IPS-11a (cell line): ENCODE measurements around the gene ELL.
A peak's percentile ranks its signal among the peaks of the same experiment; 100 is the strongest.

Experiments
- H3K4me3 ChIP-seq: one replicate; pipeline ENCODE4 v1.5.1; 2013; ENCODE audit warnings: low read depth, low read length, control low read depth

ELL gene

DNA sequence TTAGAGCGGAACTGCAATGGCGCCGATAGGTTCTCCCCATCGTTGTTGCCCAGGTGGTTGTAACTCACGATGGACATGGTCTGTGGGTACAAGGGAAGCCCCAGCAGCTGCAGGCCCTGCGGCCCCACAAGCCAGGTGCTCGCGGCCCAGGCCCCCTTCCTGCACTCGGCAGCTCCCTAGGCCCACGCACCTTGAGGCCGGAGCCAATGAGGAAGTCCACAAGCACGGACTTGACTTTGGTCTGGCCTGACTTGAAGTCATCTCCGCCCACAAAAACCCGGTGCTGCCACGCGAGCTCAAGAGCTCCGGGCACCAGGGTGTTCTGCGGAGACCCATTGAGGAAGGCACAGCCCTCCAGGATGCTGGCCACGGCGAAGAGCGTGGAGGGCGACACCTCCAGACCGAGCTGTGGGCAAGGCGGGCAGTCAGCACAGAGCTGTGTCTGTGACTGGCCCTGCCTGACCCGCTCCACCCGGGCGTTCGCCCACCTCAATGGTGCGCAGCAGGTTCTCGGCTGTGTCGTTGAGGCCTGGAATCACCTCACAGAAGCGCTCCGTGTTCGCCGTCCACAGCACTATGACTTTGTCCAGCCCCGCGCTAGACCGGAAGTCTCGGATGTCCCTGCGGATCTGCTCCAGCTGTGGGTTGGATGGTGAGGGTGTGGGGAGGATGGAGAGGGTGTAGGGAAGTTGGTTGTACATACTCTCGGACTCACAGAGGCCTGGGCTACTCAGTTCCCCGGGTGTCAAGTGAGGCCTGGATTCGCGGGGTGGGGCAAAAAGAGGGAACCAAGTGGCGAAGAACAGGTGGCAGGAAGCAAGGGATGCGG is 85.8 kb downstream of the ELL start:
- no peak overlapping the region for H3K4me3 ChIP-seq

DNA sequence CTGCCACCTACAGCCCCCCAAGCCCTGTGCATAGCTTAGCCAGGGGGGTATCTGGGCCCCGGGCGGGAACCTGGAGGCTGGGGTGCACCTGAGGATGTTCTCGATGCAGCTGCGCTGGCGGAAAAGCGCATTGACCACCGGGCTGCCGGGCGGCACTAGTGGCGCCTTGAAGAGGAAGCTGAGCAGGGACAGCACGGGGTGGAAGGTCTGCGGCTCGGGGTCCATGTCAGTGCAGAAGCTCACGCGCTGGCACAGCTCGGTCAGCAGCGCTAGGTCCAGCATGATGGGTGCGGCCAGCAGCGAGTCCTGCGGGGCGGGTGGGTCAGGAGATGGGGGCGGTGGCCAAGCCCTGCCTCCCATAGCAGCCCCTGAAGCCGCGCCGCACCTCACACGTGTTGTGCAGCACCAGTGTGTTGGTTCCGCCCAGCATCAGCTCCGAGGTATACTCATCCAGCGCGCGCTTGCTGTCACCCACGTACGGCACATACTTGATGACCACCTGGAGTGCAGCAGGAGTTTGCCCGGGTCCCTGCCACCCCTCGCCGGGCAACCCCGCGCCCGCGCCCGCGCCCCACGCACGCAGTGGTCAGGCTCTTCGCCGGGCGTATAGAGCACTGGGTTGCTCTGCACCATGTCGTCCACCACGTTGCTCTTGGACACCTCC is 86.6 kb downstream of the ELL start:
- no peak overlapping the region for H3K4me3 ChIP-seq

DNA sequence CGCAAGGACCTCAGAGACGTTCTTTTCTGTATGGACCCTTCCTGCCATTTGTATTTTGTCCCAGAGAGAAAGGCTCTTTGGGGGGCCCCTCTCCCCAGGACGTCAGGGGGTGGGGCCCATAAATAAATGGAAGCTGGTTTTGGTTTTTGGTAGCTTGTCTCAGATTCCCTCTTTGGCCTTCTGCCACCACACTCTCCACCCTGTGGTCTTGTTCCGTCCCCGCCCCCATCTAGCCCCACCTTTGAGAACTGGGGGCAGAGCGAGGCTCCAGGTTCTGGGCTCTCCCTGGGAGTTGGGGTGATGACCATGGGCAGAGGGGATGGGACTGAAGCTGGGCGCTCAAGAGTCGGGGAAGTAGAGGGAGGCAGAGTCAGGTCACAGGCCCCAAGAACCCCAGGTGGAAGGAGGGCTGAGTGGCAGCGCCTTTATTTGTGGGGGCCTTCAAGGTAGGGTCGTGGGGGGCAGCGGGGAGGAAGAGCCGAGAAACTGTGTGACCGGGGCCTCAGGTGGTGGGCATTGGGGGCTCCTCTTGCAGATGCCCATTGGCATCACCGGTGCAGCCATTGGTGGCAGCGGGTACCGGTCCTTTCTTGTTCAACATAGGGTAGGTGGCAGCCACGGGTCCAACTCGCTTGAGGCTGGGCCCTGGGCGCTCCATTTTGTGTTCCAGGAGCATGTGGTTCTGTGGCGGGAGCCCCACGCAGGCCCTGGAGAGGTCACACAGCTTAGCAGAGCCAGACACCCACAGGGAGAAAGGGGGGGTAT is 87.3 kb downstream of the ELL start:
- H3K4me3 ChIP-seq = no peak overlapping the region

DNA sequence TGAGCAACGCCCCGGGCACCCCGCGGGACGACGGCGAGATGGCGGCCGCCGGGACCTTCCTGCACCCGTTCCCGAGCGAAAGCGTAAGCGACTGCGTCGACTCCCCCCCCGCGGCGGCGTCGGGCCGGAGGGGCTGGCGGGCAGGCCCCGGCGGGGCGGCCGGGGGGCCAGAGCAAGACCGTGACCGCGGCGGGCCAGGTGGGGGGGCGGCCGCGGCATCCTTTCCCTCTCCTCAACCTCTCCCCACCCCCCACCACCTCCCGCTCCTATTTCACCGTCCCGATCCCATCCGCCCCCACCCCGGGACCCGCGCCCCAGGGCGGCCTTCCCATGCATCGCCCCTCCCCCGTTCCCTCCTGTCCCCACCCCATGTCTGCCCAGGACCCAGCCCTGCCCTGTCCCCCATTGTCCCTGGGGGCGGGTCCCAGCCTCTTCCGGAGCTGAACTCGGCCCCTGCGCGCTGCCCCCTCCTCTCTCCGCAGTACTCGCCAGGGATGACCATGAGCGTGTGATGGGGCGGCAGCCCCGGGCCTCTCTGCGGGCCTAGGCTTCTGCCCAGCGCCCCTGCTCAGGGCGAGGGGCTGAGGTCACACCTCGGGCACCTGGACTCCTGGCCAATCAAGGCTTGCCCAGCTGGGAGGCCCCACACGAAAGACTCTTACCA is 88.0 kb downstream of the ELL start:
- H3K4me3 ChIP-seq = no peak overlapping the region

DNA sequence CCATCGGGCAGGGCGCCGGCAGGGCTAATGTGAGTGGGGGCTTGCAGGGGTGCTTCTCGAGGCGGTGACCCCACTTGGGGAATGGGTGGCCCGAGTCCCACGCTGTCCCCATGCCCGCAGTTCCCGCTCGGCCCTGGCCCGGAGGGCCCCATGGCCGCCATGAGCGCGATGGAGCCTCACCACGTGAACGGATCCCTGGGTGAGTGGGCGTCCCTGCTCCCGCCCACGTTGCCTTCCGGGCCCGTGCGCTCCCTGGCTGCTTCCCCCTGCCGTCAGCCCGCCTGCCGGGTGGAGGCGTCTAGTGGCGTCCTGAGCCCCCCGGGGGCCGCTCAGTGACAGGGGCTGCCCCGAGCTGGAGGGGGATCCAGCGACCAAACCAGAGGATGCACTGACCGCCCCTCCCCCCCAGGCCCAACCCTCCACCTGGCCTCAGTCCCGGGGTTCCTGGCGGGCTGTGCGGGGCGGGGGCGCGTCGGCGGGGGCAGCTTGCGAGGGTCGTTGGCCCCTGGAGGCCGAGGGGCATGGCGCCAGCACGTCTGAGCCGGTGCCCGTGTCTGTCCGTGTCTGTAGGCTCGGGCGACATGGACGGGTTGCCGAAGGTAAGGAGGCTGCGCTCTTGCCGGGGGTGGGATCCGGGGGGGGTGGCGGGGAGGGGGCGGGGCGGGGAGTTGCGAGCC is 88.7 kb downstream of the ELL start:
- peak overlapping the region; percentile 34 for H3K4me3 ChIP-seq

DNA sequence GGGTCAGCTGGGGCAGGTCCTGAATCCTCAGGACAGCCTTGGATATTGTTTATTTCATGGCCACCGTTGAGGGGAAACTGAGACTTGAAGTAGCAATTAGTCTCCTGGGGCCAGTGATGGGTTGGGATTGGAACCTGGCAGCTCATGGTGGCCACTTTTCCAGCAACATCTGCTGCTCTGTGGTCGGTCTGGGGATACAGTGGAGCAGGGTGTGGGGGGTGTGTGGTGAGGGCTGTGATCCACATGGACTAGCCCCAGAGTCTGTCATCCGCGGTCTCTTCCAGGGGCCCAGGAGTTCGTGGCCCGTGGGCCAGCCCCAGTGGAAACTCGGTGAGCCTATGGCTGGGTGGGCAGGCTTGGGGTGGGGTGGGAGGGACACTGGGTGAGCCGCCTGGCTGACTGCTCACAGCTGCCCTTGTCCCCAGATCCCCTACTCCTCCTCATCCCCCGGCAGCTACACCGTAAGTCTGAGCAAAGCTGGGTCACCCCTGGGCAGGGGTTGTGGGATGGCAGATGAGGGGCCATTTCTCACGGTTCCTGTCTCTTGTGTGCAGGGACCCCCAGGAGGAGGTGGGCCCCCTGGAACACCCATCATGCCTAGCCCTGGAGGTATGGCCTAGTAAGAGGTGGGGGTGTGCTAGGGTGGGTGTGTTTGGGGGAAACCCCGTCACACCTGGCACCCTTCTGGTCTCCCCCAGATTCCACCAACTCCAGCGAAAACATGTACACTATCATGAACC is 89.4 kb downstream of the ELL start:
- H3K4me3 ChIP-seq = peak overlapping the region; percentile 34

DNA sequence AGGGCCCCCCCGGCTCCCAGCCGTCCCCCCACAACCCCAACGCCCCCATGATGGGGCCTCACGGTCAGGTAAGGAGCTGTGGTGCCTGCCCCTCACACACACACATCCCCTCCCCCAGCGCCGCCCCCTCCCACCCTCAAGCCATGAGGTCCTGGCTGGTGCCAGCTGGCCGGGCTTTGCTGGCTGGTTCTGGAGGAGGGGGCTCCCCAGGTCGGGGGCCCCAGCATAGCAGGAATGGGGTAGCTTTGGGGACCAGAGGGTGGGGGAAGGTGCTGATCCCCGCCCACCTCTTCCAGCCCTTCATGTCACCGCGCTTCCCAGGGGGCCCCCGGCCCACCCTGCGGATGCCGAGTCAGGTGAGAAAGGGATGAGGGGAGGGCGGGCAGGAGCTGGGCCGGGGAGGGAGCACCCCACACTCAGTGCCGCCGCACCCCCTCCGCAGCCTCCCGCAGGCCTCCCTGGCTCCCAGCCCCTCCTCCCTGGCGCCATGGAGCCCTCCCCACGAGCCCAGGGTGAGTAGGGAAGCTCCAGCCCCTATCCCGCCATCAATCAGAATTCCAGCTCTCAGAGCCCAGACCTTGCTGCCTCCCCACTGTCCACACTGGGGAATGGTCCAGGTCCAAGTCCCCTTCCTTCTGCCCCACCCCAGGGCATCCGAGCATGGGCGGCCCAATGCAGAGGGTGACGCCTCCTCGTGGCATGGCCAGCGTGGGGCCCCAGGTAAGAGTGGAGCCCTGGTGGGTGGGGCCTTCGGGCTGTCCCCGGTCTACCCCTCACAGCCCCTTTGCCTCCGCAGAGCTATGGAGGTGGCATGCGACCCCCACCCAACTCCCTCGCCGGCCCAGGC is 90.3 kb downstream of the ELL start:
- H3K4me3 ChIP-seq = no peak overlapping the region

DNA sequence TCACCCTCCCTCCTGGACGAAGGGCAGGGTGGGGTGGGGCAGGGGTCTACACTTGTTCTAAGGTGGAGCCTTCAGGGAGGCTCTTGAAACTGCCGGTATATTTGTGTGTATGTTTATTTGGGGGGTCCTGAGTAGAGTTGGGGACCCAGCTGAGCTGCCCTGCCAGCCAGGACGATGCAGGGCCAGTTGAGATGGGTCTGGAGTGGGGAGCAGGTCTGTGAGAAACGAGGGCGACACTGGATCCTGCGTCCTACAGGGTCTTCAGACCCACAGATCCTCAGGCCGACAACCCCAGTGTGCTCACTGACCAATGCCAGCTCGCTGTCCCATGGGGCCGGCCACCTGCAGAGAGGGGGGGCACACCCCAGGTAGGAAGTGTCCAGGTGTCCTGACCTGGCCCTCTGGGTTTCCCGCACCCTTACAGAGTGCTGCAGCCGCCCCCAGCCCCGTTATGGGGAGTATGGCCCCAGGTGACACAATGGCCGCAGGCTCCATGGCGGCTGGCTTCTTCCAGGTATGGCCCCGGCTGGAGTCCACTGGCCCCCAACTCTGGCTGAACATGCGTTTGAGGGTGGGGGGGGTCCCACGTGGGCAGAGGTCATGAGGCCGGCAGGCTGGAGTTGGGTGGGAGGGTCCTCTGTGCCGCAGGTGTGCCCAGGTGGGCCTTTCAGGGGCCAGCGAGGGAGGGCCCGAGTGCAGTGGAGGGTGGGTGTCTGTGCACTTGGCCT is 91.3 kb downstream of the ELL start:
- H3K4me3 ChIP-seq = no peak overlapping the region

DNA sequence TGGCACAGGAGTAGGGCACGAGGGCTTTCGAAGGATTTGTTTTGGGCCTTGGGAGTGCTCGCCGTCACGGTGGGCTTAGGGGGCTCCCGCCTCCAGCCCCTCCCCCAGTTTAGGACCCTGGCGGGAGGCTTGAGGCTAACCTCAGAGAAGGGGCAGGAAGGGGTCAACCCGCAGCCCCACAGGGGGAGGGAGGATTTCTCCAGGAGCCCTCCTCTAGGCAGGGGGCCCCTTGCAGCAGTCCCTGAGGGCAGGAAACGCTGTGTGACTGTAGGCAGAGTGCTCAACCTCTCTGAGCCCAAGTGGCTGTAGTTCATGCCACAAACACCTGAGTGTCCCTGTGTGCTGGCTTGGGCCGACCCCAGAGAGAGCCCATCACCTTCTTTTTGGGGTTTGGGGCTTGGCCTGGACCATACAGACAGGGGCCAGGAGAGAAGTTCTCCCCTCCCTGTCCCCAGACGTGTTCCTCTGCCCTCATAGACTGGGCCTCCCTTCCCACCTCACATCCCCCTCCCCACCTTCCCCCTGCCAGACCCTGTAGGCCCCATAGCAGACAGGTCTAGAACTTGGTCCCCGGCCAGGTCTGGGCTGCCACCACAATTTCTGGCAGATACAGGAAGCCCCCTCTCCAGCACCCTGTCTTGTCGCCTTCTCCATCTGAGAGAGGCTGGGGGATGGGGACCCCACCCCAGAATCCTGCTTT is 92.0 kb downstream of the ELL start:
- peak overlapping the region; percentile 46 for H3K4me3 ChIP-seq

DNA sequence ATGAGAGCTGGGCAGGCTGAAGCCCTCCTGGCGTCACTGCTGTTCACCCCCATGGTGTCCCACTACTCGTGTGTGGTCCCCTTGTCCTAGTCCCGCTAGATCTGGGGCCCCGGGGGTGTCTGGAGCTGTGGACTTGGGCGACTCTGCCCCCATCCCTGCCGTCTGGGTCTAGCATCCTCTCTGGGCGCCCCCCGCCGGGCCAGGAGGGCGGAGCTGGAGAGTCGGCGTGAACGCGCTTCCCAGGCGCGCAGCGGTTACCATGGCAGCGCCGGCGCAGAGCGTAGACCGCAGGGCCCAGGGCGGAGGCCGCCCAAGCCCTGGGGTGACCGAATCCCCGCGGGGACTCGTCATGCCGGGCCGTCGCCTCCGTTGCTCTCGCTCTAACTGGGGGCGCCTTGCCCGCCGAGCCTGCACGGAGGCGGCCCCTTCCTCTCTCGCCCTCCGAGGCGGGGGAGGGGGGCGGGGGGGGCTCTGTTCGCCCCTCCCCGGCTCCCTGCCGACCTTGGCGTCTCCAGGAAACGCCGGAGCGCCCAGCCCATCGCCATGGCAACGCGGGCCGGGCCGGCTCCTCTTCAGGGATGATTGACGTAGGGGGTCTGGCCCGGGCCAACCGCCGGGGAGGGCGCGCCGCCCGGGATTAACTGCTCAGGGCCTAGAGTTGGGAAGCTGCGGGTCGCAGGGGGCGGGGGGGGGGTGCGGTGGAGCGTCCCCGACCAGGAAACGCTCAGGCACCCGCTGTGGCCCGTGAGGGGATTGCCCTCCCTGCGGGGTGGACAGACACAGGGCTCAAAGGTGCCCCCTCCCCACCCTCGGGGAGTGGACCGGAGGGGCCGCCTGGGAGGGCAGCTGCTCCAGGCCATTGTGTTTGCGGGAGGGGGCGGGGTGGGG is 92.8 kb downstream of the ELL start:
- peak overlapping the region; percentile 46 for H3K4me3 ChIP-seq

DNA sequence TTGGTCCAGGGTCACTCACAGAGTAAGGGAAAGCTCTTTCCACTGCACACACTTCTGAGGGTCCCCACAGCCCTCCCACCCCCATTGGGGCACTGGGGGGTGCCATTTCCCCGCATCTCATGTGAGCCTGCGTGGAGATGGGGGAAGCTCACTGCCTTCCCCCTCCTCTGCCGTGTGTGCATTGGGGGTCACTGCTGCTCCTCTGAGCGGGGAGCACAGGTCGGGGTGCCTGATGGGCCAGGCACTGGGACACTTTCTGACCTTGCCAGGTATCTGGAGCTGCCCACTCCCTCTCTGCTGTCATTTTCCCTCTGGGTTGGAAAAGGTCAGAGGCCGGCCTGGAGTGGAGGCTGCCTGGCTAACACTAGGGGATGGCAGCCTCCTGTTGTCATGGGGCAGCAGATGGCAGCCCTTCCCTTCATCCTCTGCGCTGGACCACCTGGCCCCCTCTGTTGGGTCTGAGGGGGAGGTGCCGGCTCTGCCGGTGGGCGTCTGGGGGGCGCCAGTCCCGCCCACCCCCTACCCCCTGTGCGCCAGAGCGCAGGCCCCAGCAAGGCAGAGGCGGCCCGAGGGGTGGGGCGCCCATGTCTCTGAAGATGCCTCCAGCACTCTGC is 93.6 kb downstream of the ELL start:
- no peak overlapping the region for H3K4me3 ChIP-seq

DNA sequence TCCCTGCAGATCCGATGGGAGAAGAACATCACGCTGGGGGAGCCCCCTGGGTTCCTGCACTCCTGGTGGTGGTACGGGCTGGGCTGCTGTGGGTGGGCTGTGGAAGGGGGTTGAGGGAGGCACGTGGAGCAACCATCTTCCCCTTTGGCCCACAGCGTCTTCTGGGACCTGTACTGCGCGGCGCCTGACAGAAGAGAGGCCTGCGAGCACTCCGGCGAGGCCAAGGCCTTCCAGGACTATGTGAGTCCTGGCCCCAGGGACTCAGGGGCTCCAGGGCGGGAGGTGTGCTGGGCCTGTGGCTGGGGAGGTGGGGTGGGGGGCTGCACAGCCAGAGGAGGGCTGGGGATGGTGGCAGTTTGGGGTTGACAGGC is 94.1 kb downstream of the ELL start:
- no peak overlapping the region for H3K4me3 ChIP-seq

DNA sequence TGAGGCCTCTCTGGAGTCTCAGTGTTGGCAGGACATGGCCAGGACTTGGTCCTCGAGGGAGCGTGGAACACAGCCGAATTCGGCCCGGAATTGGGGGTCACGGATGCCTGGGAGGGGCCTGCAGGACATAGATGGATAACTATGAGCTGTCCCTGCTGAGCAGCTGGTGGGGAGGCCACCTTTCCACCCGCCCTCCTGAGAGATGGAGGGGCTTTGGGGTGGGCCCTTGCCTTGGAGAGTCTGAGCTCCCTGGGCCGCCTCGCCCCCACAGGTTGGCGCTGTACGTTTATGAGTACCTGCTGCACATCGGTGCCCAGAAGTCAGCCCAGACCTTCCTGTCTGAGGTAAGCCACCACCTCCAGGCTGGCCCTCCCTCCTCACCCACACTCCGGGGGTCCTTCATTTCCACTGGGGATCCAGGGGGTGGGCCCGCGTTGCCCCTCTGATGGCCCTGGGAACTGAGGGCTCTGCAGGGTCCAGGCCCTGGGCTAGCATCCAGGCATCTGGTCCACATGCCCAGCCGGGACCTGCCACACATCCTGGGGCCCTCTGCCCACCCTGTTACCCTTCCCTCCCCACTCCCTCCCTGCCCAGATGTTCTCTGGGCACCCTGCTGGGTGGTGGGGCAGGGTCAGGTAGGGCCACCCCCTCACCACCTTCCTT is 94.7 kb downstream of the ELL start:
- H3K4me3 ChIP-seq = no peak overlapping the region

DNA sequence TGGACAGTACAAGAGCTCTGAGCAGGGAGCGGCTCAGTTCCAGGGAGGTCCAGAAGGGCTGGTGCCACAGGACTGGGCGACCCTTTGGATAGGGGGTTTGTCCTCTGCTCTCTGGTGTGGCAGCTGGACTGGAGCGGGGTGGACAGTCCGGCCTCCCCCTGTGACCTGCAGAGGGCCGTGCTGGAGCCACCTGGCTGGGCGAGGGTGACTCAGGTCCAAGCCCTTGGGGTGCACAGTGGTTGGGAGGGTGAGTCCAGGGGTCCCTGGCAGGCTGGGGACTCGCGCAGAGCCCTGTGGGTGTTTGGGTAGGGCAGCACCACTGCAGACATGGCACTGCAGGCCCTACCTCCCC is 95.5 kb downstream of the ELL start:
- H3K4me3 ChIP-seq = no peak overlapping the region

DNA sequence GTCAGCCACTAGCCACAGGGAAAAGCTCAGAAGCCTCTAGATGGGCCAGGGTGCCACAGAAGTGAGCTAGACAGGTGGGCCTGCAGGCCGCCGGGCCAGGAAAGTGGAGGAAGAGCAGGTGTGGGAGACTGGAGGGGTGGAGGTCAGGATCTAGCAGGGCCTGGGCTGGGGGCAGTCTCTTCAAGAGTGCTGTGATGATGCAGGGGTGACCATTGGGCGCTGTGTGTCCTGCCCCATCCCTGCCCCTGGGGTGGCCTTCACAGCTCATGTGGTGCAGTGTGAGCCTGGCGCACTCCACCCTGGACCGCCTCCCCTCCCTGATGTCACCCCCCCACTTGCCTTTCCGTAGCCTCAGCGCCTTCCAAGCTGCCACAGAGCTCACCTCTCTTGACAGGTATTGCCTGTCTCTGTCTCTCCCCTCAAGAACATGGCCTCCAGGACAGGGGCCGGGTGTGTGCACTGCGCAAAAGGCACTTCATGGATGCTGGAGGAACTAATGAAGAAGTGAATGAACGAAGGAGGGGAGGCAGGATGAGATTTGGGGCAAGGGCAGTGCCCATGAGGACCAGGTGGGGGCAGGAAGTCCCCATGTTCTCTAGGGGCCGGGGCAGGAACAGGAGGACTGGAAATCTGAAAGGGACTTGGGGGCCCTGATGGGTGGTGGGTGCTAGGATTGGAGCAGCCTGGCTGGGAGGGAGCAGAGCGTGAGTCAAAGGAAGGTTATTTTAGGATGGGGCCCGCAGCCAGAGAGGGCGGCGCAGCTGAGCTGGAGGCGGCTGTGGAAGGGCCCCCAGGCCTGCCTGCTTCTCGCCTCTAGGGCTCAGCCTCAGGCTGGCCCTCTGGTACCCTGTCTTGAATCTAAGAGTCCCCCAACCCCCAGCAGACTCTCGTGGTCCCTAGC is 96.1 kb downstream of the ELL start:
- H3K4me3 ChIP-seq = no peak overlapping the region
